ENCODE results near the gene LRCH1. TPM values are rescaled to one million over a fixed set of nuclear protein-coding genes. Genes with fewer than 3 reads are reported as not detected.

LRCH1 gene
- total RNA-seq, 1 experiment from 2014 or later: 10.5 TPM

GRCh38 chr13:46738055-46738454, 185.1 kb downstream of the LRCH1 start:
- no peak for DNase-seq
- no TSS peak for BruUV-seq (replicated peaks)
- H3K4me1 ChIP-seq (replicated peaks; ENCODE audit: insufficient read depth): no peaks in the 10 kb centered on the region
- CTCF ChIA-PET: no interaction called here
- H3K9me3 ChIP-seq (ENCODE audit: insufficient read depth, low read depth): no peaks in the 10 kb centered on the region
- no peak overlapping the region for H2AFZ ChIP-seq
- H3K27ac ChIP-seq: no peak overlapping the region
- H3K27me3 ChIP-seq (ENCODE audit: insufficient read depth, low read depth): no peaks in the 10 kb centered on the region
- peaks cover 6% of the 10 kb centered on the region; the same call in 1 of the 2 replicates for H4K20me1 ChIP-seq (ENCODE audit: insufficient read depth)
- TF ChIP-seq EZH2 (IDR thresholded peaks at IDR 0.05; ENCODE audit: low read depth): no peak
- no peaks in the 10 kb centered on the region for H3K79me2 ChIP-seq (ENCODE audit: low read depth)
- no peak overlapping the region for H3K4me2 ChIP-seq
- H3K36me3 ChIP-seq (ENCODE audit: low read depth): no peaks in the 10 kb centered on the region
- H3K9me2 ChIP-seq (ENCODE audit: insufficient read depth): no peaks in the 10 kb centered on the region
- H3K4me3 ChIP-seq: no peak overlapping the region
- POLR2A ChIA-PET (ENCODE audit: unreplicated experiment): no interaction called here
- no peaks in the 10 kb centered on the region for H3F3A ChIP-seq (ENCODE audit: insufficient read depth, low read depth)
- intact Hi-C loops (cut with micrococcal nuclease; ENCODE audit: unreplicated experiment): no loop called here

GRCh38 chr13:46738766-46739165, 185.8 kb downstream of the LRCH1 start:
- no peaks in the 10 kb centered on the region for H3K27me3 ChIP-seq (ENCODE audit: insufficient read depth, low read depth)
- no TSS peak for BruUV-seq (replicated peaks)
- no peaks in the 10 kb centered on the region for H3K9me2 ChIP-seq (ENCODE audit: insufficient read depth)
- no peak overlapping the region for H3K4me3 ChIP-seq
- H3K79me2 ChIP-seq (ENCODE audit: low read depth): no peaks in the 10 kb centered on the region
- H3K36me3 ChIP-seq (ENCODE audit: low read depth): no peaks in the 10 kb centered on the region
- peaks cover 6% of the 10 kb centered on the region; the same call in 1 of the 2 replicates for H4K20me1 ChIP-seq (ENCODE audit: insufficient read depth)
- CTCF ChIA-PET: no interaction called here
- H3F3A ChIP-seq (ENCODE audit: insufficient read depth, low read depth): no peaks in the 10 kb centered on the region
- no peak overlapping the region for H3K27ac ChIP-seq
- no peak for DNase-seq
- H3K9me3 ChIP-seq (ENCODE audit: insufficient read depth, low read depth): no peaks in the 10 kb centered on the region
- POLR2A ChIA-PET (ENCODE audit: unreplicated experiment): no interaction called here
- no peak overlapping the region for H3K4me2 ChIP-seq
- no peaks in the 10 kb centered on the region for H3K4me1 ChIP-seq (replicated peaks; ENCODE audit: insufficient read depth)
- TF ChIP-seq, protein P1, sequence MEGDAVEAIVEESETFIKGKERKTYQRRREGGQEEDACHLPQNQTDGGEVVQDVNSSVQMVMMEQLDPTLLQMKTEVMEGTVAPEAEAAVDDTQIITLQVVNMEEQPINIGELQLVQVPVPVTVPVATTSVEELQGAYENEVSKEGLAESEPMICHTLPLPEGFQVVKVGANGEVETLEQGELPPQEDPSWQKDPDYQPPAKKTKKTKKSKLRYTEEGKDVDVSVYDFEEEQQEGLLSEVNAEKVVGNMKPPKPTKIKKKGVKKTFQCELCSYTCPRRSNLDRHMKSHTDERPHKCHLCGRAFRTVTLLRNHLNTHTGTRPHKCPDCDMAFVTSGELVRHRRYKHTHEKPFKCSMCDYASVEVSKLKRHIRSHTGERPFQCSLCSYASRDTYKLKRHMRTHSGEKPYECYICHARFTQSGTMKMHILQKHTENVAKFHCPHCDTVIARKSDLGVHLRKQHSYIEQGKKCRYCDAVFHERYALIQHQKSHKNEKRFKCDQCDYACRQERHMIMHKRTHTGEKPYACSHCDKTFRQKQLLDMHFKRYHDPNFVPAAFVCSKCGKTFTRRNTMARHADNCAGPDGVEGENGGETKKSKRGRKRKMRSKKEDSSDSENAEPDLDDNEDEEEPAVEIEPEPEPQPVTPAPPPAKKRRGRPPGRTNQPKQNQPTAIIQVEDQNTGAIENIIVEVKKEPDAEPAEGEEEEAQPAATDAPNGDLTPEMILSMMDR (conservative IDR thresholded peaks at IDR 0.05): no peak
- no peak for TF ChIP-seq EZH2 (IDR thresholded peaks at IDR 0.05; ENCODE audit: low read depth)
- H2AFZ ChIP-seq: no peak overlapping the region
- intact Hi-C loops (cut with micrococcal nuclease; ENCODE audit: unreplicated experiment): no loop called here

DNA sequence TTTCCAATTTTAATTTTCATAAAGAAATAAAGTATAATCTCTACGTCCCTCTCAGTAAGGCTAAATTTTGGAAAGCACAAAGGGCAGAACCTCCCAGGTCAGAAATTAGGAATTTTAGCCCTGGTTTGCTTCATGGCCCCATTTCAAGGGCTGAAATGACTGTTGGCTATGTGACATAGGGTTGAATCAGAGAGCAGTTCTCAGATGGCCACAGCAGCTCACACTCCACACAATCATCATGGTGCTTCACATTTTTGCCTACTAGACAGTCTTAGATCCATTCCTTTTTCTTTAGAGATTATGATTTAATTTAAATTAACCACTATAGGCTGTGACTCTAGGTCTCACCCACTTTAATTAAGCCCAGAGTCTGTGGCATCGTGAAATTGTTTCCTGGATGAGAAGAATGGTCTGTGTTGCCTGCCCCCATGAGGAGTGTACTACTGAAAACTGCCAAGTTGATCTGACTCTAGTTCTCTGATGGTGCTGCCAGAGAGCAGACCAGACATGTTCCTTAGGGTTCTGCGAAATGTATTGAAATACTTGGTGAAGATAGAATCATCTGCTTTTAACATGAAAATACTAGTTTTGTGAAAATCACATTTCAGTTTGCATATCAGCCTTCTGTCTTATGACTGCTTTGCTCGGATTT, 186.6 kb downstream of the LRCH1 start:
- H3K27me3 ChIP-seq (ENCODE audit: insufficient read depth, low read depth): no peaks in the 10 kb centered on the region
- no peaks in the 10 kb centered on the region for H3K36me3 ChIP-seq (ENCODE audit: low read depth)
- no peaks in the 10 kb centered on the region for H3K9me2 ChIP-seq (ENCODE audit: insufficient read depth)
- no peak overlapping the region for H3K4me3 ChIP-seq
- H3K79me2 ChIP-seq (ENCODE audit: low read depth): no peaks in the 10 kb centered on the region
- TF ChIP-seq, protein P1 (conservative IDR thresholded peaks at IDR 0.05): no peak
- TF ChIP-seq EZH2 (IDR thresholded peaks at IDR 0.05; ENCODE audit: low read depth): no peak
- H2AFZ ChIP-seq: no peak overlapping the region
- CTCF ChIA-PET: no interaction called here
- no peak overlapping the region for H3K4me2 ChIP-seq
- intact Hi-C loops (cut with micrococcal nuclease; ENCODE audit: unreplicated experiment): no loop called here
- no peak overlapping the region for H3K27ac ChIP-seq
- no TSS peak for BruUV-seq (replicated peaks)
- DNase-seq: no peak
- POLR2A ChIA-PET (ENCODE audit: unreplicated experiment): no interaction called here
- no peaks in the 10 kb centered on the region for H3K9me3 ChIP-seq (ENCODE audit: insufficient read depth, low read depth)
- H3F3A ChIP-seq (ENCODE audit: insufficient read depth, low read depth): no peaks in the 10 kb centered on the region
- H4K20me1 ChIP-seq (ENCODE audit: insufficient read depth): peaks cover 6% of the 10 kb centered on the region; the same call in 1 of the 2 replicates
- H3K4me1 ChIP-seq (replicated peaks; ENCODE audit: insufficient read depth): no peaks in the 10 kb centered on the region

GRCh38 chr13:46743191-46743590, 190.2 kb downstream of the LRCH1 start:
- H3K27me3 ChIP-seq (ENCODE audit: insufficient read depth, low read depth): no peaks in the 10 kb centered on the region
- no peaks in the 10 kb centered on the region for H3F3A ChIP-seq (ENCODE audit: insufficient read depth, low read depth)
- no peaks in the 10 kb centered on the region for H3K9me2 ChIP-seq (ENCODE audit: insufficient read depth)
- no peaks in the 10 kb centered on the region for H3K36me3 ChIP-seq (ENCODE audit: low read depth)
- ChIA-PET POLR2A (ENCODE audit: unreplicated experiment) (no interaction called here), CTCF (no interaction called here)
- no peak overlapping the region for H2AFZ ChIP-seq
- no peak overlapping the region for H3K4me2 ChIP-seq
- no peak for DNase-seq
- H3K4me1 ChIP-seq (replicated peaks; ENCODE audit: insufficient read depth): no peaks in the 10 kb centered on the region
- no peak overlapping the region for H3K4me3 ChIP-seq
- TF ChIP-seq EZH2 (IDR thresholded peaks at IDR 0.05; ENCODE audit: low read depth): no peak
- TF ChIP-seq, protein P1 (conservative IDR thresholded peaks at IDR 0.05): no peak
- intact Hi-C loops (cut with micrococcal nuclease; ENCODE audit: unreplicated experiment): no loop called here
- H4K20me1 ChIP-seq (ENCODE audit: insufficient read depth): no peaks in the 10 kb centered on the region
- no peak overlapping the region for H3K27ac ChIP-seq
- H3K79me2 ChIP-seq (ENCODE audit: low read depth): no peaks in the 10 kb centered on the region
- H3K9me3 ChIP-seq (ENCODE audit: insufficient read depth, low read depth): no peaks in the 10 kb centered on the region
- no TSS peak for BruUV-seq (replicated peaks)

All from PC-9 (cell line).